Lower leg skin (tissue), 3 donors: ENCODE results near the gene HNRNPH2.

ENCODE experiments used
- POLR2A ChIP-seq, 2 donors: fragments of 450-650 bp; IDR thresholded peaks; one replicate each; pipeline ENCODE4 v1.6.1; 2016 to 2017; ENCODE audit warnings: antibody characterized with exemption in 2 of 2, mild to moderate bottlenecking in 1 of 2, moderate library complexity in 1 of 2
- TF ChIP-seq, protein P1 (sequence below), 3 donors: fragments of 450-650 bp; IDR thresholded peaks; one replicate each; pipeline ENCODE4 v1.5.1; 2016; ENCODE audit warnings: antibody characterized with exemption in 3 of 3, mild to moderate bottlenecking in 3 of 3, moderate library complexity in 2 of 3

DNA sequence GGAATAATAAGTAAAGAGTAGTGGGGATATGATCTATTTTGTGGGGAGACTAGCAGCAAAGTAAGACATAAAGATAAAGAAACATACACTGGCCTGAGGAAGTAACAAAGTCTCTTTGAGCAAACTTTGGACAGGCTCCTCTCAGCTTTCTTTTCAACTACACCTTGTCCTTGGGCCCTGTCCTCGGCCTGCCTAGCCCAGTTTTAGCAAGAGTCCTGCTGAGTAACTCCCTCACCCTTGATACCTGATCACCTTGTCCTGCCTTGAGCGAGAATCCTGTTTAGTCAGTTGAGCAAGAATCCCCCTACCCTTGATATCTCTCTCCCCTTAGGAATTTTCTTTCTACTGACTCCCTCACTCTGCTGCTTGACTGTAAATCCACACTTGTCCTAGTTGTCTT lies 11.5 kb downstream of the HNRNPH2 start:
- TF ChIP-seq, protein P1, sequence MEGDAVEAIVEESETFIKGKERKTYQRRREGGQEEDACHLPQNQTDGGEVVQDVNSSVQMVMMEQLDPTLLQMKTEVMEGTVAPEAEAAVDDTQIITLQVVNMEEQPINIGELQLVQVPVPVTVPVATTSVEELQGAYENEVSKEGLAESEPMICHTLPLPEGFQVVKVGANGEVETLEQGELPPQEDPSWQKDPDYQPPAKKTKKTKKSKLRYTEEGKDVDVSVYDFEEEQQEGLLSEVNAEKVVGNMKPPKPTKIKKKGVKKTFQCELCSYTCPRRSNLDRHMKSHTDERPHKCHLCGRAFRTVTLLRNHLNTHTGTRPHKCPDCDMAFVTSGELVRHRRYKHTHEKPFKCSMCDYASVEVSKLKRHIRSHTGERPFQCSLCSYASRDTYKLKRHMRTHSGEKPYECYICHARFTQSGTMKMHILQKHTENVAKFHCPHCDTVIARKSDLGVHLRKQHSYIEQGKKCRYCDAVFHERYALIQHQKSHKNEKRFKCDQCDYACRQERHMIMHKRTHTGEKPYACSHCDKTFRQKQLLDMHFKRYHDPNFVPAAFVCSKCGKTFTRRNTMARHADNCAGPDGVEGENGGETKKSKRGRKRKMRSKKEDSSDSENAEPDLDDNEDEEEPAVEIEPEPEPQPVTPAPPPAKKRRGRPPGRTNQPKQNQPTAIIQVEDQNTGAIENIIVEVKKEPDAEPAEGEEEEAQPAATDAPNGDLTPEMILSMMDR (IDR thresholded peaks at IDR 0.05): no peak
- TF ChIP-seq POLR2A (IDR thresholded peaks at IDR 0.05): no peak
